Motor neuron (in vitro differentiated cells): Measurements from ENCODE around the gene KRTAP12-1. TPM values are rescaled to one million over a fixed set of nuclear protein-coding genes. Genes with fewer than 3 reads are reported as not detected.
"Not testable (repeated sequence)": the region's sequence is repeated elsewhere in the genome, so short reads cannot be mapped to it uniquely, and the experiment has no call there.

Experiments
- ATAC-seq, 8 experiments: fragments of 200-7000 bp; cut with Tn5 transposase; replicated peaks in 6 of 8; 2 replicates each; pipeline ENCODE4 v1.8.0; 2021; ENCODE audit warnings: mild to moderate bottlenecking in 8 of 8, moderate library complexity in 8 of 8
- H3K27ac ChIP-seq, 2 donors: fragments of 250-450 bp; sonication (Bioruptor Pico); 2 replicates each; pipeline ENCODE4 v1.9.0; 2021; ENCODE audit warnings: antibody characterized with exemption in 2 of 2, mild to moderate bottlenecking in 2 of 2, moderate library complexity in 1 of 2
- H3K4me1 ChIP-seq, 2 donors: fragments of 250-450 bp; sonication (Bioruptor Pico); replicated peaks in 1 of 2; 2 replicates each; pipeline ENCODE4 v1.6.1; 2021; ENCODE audit warnings: antibody characterized with exemption in 2 of 2, mild to moderate bottlenecking in 2 of 2, moderate library complexity in 1 of 2
- H3K4me3 ChIP-seq, 5 donors: fragments of 250-450 bp; sonication (Bioruptor Pico); 2 replicates each; pipeline ENCODE4 v1.9.0; 2021; ENCODE audit warnings: antibody characterized with exemption in 5 of 5, mild to moderate bottlenecking in 5 of 5, moderate library complexity in 4 of 5
- WGBS, 10 experiments: fragments of 450-650 bp; shearing (Covaris generic); methylation state at CpG; one replicate each; pipeline ENCODE4 v1.0.0; 2022; 5-methylcytosine and 5-hydroxymethylcytosine counted together
- in situ Hi-C, 9 experiments: fragments of 400-800 bp; cut with MboI; loops; one replicate each; pipeline ENCODE4 v1.15.0; 2021; ENCODE audit warnings: low sequenced_read_pairs in 9 of 9, low pct_unique_long_range_greater_than_20kb in 2 of 9; ENCODE audit not compliant: unreplicated experiment in 9 of 9
- total RNA-seq, 8 experiments: library from RNA; unstranded; fragments of 300-600 nt; gene quantifications; 2 replicates each; pipeline versions ENCODE4 v1.2.3 to v1.2.4, GENCODE V29; 2022

The KRTAP12-1 gene
- total RNA-seq, 8 experiments from 2014 or later, result 0.90 TPM; not detected in 7

GRCh38 chr21:44666401-44667320 is 15.3 kb downstream of the KRTAP12-1 start, which contains the start of gene KRTAP12-2:
KRTAP12-2 (minus strand) TSS chr21:44666927; CDS start chr21:44666886, 41 bp downstream.
- ATAC-seq, result no peak

GRCh38 chr21:44664691-44665090 is 17.3 kb downstream of the KRTAP12-1 start:
- in situ Hi-C loops, result no loop called here
- WGBS, 10 experiments, result 0 to 100% (median 82%) methylated on average over 1 to 4 of the region's 5 CpGs; no CpG with 5 or more reads in 2 of the 10 experiments
- Histone ChIP-seq H3K4me3 (no peak overlapping the region), H3K27ac (no peak overlapping the region), H3K4me1 (no peaks in the 10 kb centered on the region)
- no peak for ATAC-seq

More at GRCh38 chr21:44666401-44667320, 15.3 kb downstream of the KRTAP12-1 start, which contains the start of gene KRTAP12-2:
- Histone ChIP-seq H3K4me3 (no peak within 1 kb of the TSS), H3K27ac (no peak within 1 kb of the TSS), H3K4me1 (no peaks in the 10 kb centered on the region)
- in situ Hi-C loops, result no loop called here
- 0 to 83% (median 70%) methylated on average over 1 to 6 of the region's 19 CpGs; no CpG with 5 or more reads in 2 of the 10 experiments for WGBS, 10 experiments

GRCh38 chr21:44661567-44661966 is 20.4 kb downstream of the KRTAP12-1 start:
- H3K4me3 ChIP-seq, H3K4me1 ChIP-seq, H3K27ac ChIP-seq, in situ Hi-C loops, ATAC-seq: not testable (repeated sequence)
- WGBS, 10 experiments, result 0 to 100% (median 73%) methylated on average over 1 to 5 of the region's 7 CpGs

GRCh38 chr21:44658913-44659595 is 22.9 kb downstream of the KRTAP12-1 start:
- Histone ChIP-seq H3K4me3 (no peak overlapping the region), H3K4me1 (no peaks in the 10 kb centered on the region), H3K27ac (no peak overlapping the region)
- ATAC-seq, result peak in 2 of 8 experiments; percentile 60 to 97
- WGBS, 10 experiments, result 25 to 100% (median 67%) methylated on average over 1 to 10 of the region's 11 CpGs; no CpG with 5 or more reads in 1 of the 10 experiments
- in situ Hi-C loops, result no loop called here

- H3K4me3 ChIP-seq, result no peak overlapping the region
- ATAC-seq, result no peak
- 60 to 100% (median 83%) methylated on average over 1 of the region's 5 CpGs; no CpG with 5 or more reads in 7 of the 10 experiments for WGBS, 10 experiments
- no peaks in the 10 kb centered on the region for H3K4me1 ChIP-seq
- H3K27ac ChIP-seq, result no peak overlapping the region
- in situ Hi-C loops, result no loop called here
These were observed 23.4 kb downstream of the KRTAP12-1 start for GRCh38 chr21:44658541-44658910.

GRCh38 chr21:44657635-44658540 is 24.1 kb downstream of the KRTAP12-1 start, which contains the start of gene KRTAP12-3:
KRTAP12-3 (plus strand) TSS chr21:44657932; CDS start chr21:44657980, 48 bp downstream.
- in situ Hi-C loops, result no loop called here
- WGBS, 10 experiments, result 20 to 98% (median 82%) methylated on average over 4 to 15 of the region's 26 CpGs
- H3K27ac ChIP-seq, result no peak within 1 kb of the TSS
- ATAC-seq, result no peak
- H3K4me1 ChIP-seq, result no peaks in the 10 kb centered on the region
- H3K4me3 ChIP-seq, result no peak within 1 kb of the TSS

GRCh38 chr21:44656868-44657267 is 25.1 kb downstream of the KRTAP12-1 start:
- no peak overlapping the region for H3K27ac ChIP-seq
- 60% methylated on average over 1 of the region's 1 CpG; no CpG with 5 or more reads in 9 of the 10 experiments for WGBS, 10 experiments
- no peaks in the 10 kb centered on the region for H3K4me1 ChIP-seq
- no peak for ATAC-seq
- in situ Hi-C loops, result no loop called here
- no peak overlapping the region for H3K4me3 ChIP-seq

GRCh38 chr21:44654576-44655175 is 27.3 kb downstream of the KRTAP12-1 start, which contains the start of gene KRTAP12-4:
KRTAP12-4 (minus strand) TSS chr21:44654659; CDS start chr21:44654614, 45 bp downstream.
- in situ Hi-C loops, result no loop called here
- Histone ChIP-seq H3K4me3 (no peak within 1 kb of the TSS), H3K27ac (no peak within 1 kb of the TSS), H3K4me1 (no peaks in the 10 kb centered on the region)
- ATAC-seq, result no peak
- 10 to 100% (median 78%) methylated on average over 1 to 4 of the region's 9 CpGs; no CpG with 5 or more reads in 3 of the 10 experiments for WGBS, 10 experiments

- WGBS, 10 experiments, result 13 to 90% (median 80%) methylated on average over 2 to 10 of the region's 17 CpGs; no CpG with 5 or more reads in 1 of the 10 experiments
These were observed 28.0 kb downstream of the KRTAP12-1 start for GRCh38 chr21:44653656-44654575.

GRCh38 chr21:44653123-44653522 is 28.8 kb downstream of the KRTAP12-1 start:
- 12 to 100% (median 58%) methylated on average over 1 to 10 of the region's 14 CpGs for WGBS, 10 experiments
- Histone ChIP-seq H3K4me3 (no peak overlapping the region), H3K27ac (no peak overlapping the region), H3K4me1 (no peaks in the 10 kb centered on the region)
- in situ Hi-C loops, result no loop called here
- peak in 7 of 8 experiments; percentile 30 to 71 (median 56) for ATAC-seq

More at GRCh38 chr21:44653656-44654575, 28.0 kb downstream of the KRTAP12-1 start:
- Histone ChIP-seq H3K27ac (no peak overlapping the region), H3K4me3 (no peak overlapping the region), H3K4me1 (no peaks in the 10 kb centered on the region)
- ATAC-seq, result no peak
- in situ Hi-C loops, result no loop called here

- Histone ChIP-seq H3K4me3 (no peak overlapping the region), H3K4me1 (no peaks in the 10 kb centered on the region), H3K27ac (no peak overlapping the region)
- WGBS, 10 experiments, result 29 to 97% (median 86%) methylated on average over 1 to 7 of the region's 12 CpGs; no CpG with 5 or more reads in 4 of the 10 experiments
- in situ Hi-C loops, result no loop called here
- ATAC-seq, result no peak
These were observed 30.8 kb downstream of the KRTAP12-1 start for GRCh38 chr21:44650973-44651675.
